Dermis blood vessel endothelial cell (primary cell): ENCODE results near the gene PIEZO1. TPM values are rescaled to one million over a fixed set of nuclear protein-coding genes. Genes with fewer than 3 reads are reported as not detected.
"Not testable (repeated sequence)": the region's sequence is repeated elsewhere in the genome, so short reads cannot be mapped to it uniquely, and the experiment has no call there.

ENCODE experiments used
- DNase-seq: peaks from one replicate; pipeline ENCODE4 v3.0.0; 2010
- total RNA-seq: library from RNA; depleted of rRNA; stranded (reverse); fragments of >200 nt; gene quantifications from 2 replicates; pipeline ENCODE4 v1.2.3, GENCODE V29; 2014

The PIEZO1 gene
- total RNA-seq, 1 donor from 2014 or later: 354 TPM

DNA sequence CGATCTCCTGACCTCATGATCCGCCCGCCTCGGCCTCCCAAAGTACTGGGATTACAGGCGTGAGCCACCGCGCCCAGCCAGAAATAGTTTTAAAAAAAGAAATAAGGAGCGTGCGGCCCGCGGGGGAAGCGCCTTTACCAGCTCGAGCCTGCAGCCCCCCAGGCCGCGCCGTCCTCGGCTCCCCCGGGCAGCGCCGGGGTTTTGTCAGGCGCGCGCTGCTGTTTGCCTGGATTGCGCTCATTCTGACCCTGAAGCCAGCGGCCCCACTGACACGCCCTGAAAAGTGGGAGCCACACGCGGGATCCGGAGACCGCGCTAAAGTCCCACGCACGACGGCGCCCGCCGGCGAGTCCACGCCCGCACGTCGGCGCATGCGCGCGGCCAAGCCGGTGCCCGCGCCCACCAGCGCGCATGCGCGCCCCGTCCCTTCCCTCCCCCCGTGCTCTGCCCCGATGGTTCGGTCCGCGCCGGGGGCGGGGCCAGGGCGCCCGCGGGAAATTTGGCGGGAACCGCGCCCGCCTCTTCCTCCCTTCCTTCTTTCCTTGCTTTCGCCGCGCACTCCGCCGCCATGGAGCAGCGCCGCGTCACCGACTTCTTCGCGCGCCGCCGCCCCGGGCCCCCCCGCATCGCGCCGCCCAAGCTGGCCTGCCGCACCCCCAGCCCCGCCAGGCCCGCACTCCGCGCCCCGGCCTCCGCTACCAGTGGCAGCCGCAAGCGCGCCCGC lies 18.4 kb upstream of the PIEZO1 start, which contains the start of gene CDT1:
CDT1 (plus strand) TSS at position 526 of the 724 bp plus-strand sequence; CDS start at position 569, 43 bp downstream.
- DNase-seq: peak; percentile 82

DNA sequence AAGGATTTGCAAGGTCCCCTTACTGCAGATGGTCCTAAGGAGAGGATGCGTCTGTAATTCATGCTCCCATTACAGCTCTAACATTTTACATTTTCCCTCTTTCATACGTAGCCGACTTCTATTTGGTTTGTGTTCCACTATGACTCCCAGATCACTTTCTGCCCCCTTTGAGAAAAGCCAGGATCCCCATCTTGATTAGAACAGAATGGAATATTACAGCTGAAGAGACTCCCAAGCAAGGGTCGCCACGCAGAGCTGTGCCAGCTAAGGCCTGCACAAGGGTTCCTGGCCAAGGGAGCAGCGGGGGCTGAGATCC lies 15.2 kb upstream of the PIEZO1 start:
- no peak for DNase-seq

DNA sequence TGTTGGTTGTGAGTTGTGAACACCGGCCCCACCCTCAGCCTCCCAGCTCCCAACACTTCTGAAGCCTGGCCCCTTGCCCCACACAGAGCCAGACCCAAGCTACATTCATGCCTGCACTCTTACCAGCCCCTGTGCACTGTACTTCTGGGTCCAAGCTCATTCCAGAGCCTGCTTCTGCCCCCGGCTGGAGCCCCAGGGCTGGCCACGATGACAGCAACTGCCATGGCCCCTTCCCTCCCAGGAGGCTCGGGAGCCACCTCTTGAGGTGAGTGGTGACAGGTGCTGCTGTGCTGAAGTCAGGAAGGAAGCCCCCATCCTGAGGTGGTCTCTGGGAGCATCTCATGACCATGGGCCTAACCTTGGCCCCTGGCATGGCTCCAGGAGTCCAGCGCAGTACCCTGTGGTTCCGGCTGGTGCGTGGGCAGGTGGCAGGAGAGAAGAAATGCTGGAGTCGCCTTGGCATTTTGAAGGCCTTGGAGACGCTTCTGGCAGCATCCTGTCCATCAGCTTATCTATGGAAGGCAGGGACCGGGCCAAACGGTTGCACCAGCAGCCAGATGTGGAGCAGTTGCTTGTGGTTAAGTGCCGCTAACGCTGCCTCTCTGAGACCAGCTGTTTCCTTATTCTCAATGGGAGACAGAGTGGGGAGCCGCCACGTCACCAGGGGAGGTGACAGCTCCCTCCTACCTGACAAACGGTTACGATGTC lies 14.7 kb upstream of the PIEZO1 start:
- DNase-seq: no peak

DNA sequence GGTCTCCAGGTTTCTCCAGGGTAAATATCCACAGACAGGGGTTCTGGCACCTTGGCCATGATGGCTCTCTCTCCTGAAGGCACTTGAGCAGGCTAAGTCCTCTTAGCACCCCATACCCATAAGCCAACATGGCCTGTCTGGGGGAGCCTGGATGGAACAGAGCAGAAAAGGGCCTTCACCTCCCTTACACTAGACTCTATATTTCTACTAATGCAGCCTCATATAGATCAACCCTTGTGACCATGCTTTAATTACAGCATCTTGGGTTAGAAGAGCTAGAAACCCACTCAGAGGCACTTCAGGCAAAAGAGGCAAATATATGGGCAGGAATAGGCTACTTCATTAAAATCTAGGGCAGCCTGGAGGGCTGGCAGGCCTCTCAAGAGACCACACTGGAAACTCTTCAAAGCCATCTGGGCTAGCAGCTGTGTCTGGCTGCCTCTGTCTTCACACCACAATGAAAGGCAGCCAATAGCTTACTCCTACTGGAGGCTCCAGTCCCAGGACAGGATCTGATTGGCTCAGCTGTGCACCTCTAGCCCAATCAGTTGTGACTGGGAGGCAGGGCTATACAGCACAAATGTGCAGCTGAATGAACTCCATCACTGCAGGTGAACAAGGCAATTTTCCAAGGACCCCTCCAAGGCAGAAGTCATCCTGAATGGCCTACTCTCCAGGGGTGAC lies 13.9 kb upstream of the PIEZO1 start:
- no peak for DNase-seq

DNA sequence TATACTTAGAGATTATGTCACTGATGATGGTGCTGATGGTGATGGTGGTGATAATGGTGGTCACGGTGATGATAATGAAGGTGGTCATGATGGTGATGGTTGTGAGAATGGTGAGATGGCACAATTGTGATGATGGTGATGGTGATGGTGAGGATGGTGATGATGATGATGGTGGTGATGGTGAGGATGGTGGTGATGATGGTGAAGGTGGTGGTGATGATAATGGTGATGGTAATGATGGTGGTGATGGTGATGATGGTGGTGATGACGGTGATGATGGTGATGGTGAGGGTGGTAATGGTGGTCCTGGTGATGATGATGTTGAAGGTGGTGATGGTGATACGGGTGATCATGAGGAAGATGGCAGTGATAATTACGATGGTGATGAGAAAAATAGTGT lies 13.1 kb upstream of the PIEZO1 start:
- DNase-seq: no peak

DNA sequence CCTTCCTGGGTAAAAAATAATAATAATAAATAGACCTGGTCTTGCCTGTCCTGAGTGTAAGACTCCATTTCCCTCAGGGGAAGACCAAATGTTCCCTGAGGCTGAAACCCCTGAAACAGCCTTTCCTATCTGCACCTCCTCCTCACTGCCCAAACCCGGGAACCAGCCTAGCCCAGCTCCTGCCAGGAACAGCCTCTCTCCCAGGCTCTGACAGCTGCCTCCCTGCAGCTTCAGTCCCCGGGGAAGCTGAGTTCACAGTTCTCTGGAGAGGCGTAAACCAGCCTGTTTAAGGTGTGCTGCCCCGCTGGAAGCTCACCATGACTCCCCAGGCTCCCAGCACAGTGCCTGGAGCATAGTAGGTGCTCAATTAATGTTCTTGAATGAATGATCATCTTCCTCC lies 11.3 kb upstream of the PIEZO1 start:
- DNase-seq: no peak

DNA sequence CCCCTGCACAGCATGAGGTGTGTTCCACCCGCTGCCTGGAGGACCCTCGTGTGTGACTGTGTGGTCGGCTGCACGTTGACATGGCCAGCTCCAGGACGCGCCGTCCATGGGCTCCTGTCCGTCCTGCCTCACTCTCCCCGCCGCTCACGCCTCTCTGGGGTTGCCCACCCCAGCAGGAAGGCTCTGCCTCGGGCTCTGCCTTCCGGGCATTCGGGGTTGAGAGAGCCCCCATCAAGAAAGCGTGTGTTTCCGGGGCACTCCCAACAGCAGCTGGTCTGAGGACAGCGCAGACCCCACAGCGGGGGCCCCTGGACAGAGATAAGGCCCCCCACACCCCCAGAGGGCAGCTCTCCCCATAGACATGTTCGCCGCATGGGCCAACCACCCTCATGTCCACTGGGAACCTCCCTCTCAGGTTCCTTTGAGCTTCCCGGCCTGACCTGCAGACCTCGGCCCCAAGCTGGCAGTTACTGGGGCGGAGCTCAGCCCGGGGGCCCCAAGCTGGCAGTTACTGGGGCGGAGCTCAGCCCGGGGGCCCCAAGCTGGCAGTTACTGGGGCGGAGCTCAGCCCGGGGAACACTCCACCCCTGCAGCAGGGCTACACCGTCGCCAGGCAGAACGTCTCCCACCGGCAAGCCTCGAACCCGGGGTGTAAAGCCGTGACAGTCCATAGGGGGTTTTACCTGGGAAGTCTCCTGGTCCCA lies 8.4 kb upstream of the PIEZO1 start:
- no peak for DNase-seq

DNA sequence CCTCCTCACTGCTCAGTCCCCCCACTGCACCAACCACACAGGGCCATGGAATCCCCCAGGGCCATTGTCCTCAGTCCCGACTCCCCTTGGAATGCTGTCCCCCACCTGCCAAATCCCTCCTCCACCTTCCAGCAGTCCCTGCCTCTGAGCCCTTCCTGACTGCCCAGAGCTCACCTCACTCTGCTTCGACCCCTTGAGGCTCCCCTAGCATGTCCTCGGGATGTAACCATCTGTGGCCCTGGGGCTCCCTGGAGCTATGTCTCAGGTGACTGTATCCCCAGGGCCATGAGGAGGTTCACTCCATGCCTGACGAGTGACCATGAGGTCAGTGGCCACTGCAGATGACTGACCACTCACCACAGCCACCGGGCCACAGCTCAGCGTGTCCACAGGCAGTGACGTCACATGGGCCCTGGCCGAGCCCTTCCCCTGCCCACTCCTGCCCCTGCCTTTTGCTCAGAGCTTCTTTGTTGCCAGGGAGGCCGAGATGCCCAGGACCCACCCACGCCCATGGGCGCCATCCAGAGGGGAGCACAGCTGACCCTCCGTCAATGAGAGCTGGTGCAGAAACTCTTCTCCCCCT lies 7.7 kb upstream of the PIEZO1 start:
- DNase-seq: no peak

DNA sequence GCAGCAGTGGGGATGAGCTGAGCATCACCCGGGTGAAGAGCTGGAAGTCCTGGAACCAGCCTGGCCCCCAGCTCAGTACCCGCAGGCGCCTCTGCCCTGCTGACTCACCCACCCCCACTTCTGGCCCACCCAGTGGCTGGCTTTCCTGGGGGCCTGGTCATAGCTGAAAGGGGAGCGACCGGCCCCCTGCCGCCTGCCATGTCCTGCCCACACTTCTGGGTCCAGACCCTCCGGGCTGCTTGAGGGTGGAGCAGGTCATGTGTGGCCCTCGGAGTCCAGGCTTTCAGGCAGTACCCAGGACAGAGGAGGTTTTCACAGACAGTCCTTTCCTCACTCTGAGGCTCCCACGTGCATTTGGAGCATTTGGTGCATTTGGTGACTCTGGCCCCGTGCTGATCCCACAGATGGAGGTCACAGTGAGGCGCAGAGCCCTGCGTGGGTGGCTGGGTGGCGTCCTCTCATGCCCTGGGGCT lies 7.1 kb upstream of the PIEZO1 start:
- DNase-seq: no peak

DNA sequence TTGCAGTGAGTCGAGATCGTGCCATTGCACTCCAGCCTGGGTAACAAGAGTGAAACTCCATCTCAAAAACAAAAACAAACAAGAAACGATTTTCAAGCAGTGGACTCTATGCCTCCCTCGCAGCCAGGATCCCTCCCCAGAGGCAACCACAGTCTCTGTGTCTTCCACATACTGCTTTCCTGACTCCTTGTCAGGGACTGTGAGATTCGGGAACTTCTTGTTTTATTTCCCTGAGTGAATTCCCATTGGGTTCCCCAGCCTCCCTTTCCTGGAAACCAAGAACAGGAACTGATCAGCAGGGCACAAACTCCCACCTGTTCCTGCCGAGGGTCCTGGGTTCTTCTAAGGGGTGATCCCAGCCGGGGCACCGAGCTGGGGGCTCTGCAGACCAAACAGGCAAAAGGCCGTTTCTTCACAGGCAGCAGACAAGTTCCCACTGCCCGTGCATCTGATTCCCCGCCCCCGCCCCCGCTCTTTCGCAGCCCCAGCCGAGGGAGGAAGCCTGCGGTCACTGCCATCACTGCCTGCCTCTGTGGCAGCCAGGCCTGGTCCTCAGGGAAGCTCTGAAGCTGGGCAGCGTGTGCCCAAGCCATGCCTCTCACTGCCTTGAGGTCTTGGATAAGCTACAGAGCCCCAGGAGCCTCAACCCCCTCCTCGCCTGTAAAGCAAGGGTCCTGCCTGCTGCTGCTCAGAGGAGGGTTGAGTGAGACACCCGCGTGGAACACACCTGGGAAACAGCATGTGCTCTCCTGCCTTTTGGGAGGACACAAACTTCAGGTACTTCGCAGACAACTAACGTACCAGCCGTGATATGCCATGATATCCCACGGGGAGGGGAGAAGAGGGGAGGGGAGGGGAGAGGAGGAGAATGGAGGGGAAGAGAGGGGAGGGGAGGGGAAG lies 5.5 kb upstream of the PIEZO1 start:
- DNase-seq: peak; percentile 41

DNA sequence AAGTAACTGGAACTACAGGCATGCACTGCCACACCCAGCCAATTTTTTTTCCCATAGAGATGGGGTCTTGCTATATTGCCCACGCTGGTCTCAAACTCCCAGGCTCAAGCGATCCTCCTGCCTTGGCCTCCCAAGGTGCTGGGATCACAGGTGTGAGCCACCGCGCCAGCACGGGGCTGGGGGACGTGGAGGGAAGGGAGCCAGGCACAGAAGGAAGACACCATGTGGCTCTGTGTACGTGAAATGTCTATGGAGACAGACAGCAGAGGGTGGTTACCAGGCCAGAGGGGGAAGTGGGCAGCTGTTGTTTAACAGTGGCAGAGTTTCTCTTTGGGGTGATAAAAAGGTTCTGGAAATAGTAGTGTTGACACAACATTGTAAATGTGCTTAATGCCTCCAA lies 4.6 kb upstream of the PIEZO1 start:
- DNase-seq: no peak

DNA sequence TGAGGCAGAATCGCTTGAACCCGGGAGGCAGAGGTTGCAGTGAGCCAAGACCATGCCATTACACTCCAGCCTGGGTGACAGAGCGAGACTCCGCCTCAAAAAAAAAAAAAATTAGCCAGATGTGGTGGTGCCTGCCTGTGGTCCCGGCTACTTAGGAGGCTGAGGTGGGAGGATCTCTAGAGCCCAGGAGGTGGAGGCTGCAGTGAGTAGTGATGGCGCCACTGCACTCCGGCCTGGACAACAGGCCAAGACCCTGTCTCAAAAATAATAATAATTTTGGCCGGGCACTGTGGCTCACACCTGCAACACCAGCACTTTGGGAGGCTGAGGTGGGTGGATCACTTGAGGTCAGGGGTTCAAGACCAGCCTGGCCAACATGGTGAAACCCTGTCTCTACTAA lies 3.7 kb upstream of the PIEZO1 start:
- DNase-seq: not testable (repeated sequence)

DNA sequence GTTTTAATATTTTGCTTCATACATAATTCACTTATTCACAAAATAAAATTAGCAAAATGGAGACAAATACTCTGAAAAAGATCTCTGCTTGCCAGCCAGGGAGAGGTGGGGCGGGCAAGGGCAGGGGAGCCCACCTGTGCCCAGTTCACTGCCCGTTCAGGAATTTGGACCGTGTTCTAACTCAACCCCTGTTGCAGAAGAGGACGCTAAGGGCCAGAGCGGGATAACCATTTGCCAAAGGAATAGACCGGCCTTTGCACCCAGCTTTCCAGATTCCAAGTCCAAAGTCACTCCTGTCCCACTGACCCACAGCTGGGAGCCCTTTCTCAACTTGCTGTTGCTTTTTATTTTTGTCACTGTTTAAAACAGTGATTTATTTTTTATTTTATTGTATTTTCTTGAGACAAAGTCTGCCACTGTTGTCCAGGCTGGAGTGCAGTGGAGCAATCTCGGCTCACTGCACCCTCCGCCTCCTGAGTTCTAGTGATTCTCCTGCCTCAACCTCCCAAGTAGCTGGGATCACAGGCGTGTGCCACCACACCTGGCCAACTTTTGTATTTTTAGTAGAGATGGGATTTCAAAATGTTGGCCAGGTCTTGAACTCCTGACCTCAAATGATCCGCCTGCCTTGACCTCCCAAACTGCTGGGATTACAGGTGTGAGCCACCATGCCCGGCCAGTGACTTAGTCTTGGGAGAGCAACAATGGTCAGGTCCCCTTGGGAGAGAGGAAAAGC lies 2.7 kb upstream of the PIEZO1 start:
- no peak for DNase-seq

DNA sequence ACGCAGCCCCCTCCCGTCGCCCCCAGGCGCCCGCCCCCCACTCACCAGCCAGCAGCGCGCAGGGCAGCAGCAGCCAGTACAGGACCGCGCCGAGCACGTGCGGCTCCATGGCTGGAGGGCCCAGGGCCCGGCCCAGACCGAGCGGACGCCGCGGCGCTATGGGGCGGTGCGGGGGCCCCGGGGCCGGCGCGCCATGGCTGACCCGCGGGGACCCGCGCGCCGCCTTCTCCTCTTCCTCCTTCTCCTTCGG lies 239 bp downstream of the PIEZO1 start:
- DNase-seq: no peak

DNA sequence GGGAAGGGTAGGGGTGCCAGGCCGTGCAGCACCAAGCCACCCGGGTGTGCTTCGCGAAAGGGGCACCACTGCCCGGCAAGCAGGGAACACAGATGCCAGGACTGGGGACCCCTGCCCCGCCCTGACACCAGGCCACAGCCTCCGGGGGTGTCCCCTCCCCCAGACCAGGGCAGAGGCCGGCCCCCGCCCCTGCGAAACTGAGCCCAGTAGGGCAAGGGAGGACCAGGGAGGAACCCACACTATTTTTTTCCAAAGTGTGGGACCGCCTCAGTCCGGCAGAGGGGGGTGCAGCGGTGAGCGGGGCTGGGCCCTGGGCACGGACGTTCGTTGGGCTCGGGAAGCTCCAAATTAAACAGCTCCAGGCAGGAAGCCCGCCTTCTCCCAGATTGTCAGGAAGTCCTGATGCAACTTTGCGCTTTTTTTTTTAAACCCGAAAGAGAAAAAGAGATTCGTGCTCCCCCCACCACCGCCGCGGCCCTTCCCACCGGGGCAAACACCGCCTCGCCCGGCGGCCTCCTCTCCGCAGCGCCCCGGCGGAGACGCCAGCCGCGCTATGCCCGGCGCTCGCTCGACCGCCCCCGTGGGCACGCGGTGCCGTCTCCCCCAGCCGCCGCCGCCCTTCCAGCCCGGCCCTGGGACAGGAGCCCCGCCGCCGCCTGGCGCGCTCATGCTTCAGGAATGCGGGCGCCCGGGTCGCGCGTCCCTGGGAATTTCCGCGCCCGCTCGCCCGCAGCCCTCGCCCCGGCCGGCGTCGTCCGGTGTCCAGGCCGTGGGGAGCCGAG lies 755 bp downstream of the PIEZO1 start:
- DNase-seq: peak; percentile 79

DNA sequence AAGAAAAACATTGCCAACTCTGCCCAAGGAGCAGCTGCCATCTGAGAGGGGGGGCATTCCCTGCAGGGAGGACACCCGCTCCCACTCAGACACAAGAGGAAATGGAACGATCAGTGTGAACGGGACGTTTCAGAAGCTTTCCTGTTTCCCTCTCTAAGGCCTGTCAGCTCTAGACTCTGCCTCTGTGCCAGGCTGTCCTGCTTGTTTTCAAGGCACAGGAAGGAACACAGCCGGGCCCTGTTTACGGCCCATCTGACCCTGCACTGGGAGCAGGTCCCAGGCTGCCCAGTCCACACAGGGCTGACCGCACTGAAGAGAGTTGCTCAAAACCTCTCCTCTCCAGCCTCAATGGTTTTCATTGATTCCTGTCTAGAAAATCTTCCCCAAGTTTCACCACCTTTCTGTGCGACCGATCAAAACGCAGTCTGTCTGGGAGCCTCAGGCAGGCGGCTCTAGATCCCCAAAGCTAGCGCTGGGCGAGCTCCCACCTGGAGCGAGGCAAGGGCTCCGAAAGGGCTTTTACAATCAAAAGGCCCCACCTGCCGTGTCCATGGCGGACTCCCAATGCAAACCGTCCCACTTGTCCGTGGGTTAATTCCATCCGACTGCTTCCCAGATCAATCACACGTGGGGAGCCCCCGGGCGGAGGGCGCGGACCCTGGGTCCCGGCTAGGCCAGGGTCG lies 1.5 kb downstream of the PIEZO1 start:
- peak; percentile 70 for DNase-seq

DNA sequence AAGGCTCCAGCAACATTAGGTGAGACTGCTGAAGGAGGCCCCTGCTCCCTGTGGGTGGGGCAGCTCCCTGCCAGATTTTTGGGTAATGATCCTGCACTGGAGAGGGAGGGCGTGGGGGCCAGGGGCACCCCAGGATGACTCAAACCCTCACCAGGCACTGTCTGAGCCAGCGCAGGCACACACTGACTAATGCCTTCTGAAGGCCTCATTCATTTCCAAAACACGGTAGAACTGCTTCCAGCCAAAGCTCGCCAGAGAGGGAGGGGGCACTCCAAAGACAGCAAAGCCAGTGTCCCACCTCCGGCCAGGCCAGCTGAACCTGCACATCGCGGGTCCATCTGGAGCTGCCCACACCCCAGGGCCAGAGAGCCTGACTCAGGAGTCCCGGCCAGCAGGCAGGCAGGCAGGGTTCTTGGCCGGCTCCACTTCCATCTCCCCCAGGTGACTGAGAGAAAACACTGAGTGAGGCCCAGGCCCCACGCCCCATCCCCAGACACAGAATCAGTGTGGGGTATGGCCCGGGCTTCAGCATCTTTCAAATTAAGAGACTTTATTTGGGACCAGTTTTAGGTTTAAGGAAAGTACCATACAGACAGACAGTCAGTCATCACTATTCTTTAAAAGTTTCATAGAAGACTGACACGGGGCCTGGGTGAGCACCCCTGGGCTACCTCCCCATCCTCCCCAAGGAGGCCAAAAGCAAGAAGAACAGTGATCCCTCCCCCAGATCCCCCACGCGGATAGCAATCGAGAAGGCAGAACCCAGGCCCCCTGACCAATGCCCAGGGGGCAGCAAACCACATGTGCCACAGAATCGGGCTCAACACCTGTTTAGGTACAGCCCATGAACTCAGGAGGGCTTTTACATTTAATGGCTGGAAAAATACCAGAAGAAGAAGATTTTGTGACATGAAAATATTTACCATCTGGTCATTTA lies 2.3 kb downstream of the PIEZO1 start:
- peak; percentile 53 for DNase-seq
